Measurements from ENCODE around the gene CLECL1. TPM values are rescaled to one million over a fixed set of nuclear protein-coding genes. Genes with fewer than 3 reads are reported as not detected.
"Not testable (repeated sequence)": the region's sequence is repeated elsewhere in the genome, so short reads cannot be mapped to it uniquely, and the experiment has no call there.

Gene CLECL1
- total RNA-seq, 2 experiments from 2014 or later: 0.44 to 1.7 TPM

DNA sequence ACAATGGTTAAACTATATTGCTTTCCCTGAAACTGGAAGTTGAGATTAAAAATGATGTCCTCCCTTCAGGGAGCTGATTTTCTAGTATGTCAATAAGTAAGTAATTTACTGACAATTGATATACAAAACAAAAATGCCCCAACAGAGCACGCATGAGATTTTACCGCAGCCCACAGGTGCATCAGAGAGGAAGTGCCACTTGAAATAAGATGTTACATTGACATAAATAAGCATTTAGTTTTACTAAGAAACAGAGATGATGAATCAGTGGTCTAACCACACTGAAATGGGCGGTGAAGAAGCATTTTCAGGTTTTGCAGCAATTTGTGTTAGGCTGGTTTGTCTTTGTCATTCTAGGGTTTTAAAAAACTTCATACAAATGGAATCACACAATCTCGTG lies 8.8 kb upstream of the CLECL1 start:
- Mint-ChIP-seq H3K4me1 (ENCODE audit: low read depth) (peaks cover 70% of the 10 kb centered on the region), H3K36me3 (ENCODE audit: low read depth) (no peaks in the 10 kb centered on the region), H3K27me3 (no peaks in the 10 kb centered on the region), H3K9me3 (no peaks in the 10 kb centered on the region), H3K27ac (peak overlapping the region; percentile 91), H3K4me3 (peak overlapping the region; percentile 78)
- Histone ChIP-seq H3K9me3 (ENCODE audit: control insufficient read depth in 1 of 2, insufficient read depth in 1 of 2, low read length in 2 of 2) (peaks cover 0 to 3% of the 10 kb centered on the region in 2 experiments), H3K36me3 (ENCODE audit: insufficient read depth, low read length) (no peaks in the 10 kb centered on the region), H3K27ac (ENCODE audit: low read depth in 1 of 2, low read length in 2 of 2) (peak overlapping the region; percentile 46 to 75), H3K4me1 (ENCODE audit: insufficient read depth, low read length) (peaks cover 37% of the 10 kb centered on the region), H3K27me3 (ENCODE audit: control insufficient read depth in 1 of 2, insufficient read depth in 2 of 2, low read length in 2 of 2) (no peaks in the 10 kb centered on the region), H3K4me3 (ENCODE audit: low read length) (no peak overlapping the region)
- intact Hi-C loops (cut with DNase I, micrococcal nuclease): loop anchor here in 1 of 2 experiments (1.0 to 2.0 kb wide), 5 partner anchors 20 to 107 kb away; no protein-coding TSS in a partner anchor
- DNase-seq (peak; percentile 38 to 94 (median 64)), ATAC-seq (ENCODE audit: poor library complexity) (peak; percentile 65)
- ChIA-PET CTCF (interaction anchor here (0.9 to 2.8 kb wide), 10 partner anchors 10 to 126 kb away, joined by 3 to 28 read pairs (median 5); partner anchors contain the start of gene CLEC2D), POLR2A (interaction anchor here (0.7 to 5.9 kb wide), 25 partner anchors 9 to 791 kb away, joined by 3 to 198 read pairs (median 7); partner anchors contain the start of genes CD69, CLEC2B, CLEC2D and GABARAPL1)
- TF ChIP-seq, protein P1, sequence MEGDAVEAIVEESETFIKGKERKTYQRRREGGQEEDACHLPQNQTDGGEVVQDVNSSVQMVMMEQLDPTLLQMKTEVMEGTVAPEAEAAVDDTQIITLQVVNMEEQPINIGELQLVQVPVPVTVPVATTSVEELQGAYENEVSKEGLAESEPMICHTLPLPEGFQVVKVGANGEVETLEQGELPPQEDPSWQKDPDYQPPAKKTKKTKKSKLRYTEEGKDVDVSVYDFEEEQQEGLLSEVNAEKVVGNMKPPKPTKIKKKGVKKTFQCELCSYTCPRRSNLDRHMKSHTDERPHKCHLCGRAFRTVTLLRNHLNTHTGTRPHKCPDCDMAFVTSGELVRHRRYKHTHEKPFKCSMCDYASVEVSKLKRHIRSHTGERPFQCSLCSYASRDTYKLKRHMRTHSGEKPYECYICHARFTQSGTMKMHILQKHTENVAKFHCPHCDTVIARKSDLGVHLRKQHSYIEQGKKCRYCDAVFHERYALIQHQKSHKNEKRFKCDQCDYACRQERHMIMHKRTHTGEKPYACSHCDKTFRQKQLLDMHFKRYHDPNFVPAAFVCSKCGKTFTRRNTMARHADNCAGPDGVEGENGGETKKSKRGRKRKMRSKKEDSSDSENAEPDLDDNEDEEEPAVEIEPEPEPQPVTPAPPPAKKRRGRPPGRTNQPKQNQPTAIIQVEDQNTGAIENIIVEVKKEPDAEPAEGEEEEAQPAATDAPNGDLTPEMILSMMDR (IDR thresholded peaks at IDR 0.05): no peak

DNA sequence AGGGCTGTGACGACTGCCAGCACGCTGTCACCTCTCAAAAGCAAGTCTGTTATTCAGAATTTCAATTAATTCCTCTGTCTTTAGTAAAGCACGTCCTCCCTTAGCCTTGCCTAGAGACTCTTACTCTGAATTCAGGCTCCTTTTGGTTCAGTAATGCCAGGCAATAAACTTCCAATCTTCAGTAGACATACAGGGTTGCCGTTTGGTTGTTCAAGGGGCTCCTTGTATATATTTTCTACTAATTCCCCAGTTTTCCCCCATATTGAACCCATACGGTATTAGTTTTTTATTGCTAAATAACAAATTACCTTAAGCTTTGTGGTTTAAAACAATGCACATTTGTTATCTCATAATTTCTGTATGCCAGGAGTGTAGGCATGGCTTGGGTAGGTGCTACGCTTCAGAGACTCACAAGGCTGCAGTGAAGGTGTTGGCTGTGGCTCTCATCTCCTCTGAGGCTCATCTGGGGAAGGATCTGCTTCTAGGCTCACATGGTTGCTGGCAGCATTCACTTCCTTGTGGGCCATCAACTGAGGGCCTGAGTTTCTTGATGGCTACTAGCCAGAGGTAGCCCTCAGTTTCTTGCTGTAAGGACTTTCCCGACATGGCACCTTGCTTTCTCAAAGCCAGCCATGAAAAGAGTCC lies 7.3 kb upstream of the CLECL1 start:
- intact Hi-C loops (cut with DNase I, micrococcal nuclease): loop anchor here in 1 of 2 experiments (2.0 kb wide), 1 partner anchor 31 kb away; no protein-coding TSS in a partner anchor
- H3K27me3 Mint-ChIP-seq: no peaks in the 10 kb centered on the region
- peak; percentile 12 for ATAC-seq (ENCODE audit: poor library complexity)

DNA sequence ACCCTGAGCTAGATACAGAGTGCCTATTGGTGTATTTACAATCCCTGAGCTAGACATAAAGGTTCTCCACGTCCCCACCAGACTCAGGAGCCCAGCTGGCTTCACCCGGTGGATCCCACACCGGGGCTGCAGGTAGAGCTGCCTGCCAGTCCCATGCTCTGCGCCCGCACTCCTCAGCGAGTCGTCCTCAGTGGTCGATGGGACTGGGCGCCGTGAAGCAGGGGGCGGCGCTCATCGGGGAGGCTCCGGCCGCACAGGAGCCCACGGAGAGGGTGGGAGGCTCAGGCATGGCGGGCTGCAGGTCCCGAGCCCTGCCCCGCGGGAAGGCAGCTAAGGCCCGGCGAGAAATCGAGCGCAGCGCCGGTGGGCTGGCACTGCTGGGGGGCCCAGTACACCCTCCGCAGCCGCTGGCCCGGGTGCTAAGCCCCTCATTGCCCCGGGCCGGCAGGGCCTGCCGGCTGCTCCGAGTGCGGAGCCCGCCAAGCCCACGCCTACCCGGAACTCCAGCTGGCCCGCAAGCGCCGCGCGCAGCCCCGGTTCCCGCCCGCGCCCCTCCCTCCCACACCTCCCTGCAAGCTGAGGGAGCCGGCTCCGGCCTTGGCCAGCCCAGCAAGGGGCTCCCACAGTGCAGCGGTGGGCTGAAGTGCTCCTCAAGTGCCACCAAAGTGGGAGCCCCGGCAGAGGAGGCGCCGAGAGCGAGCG lies 6.7 kb upstream of the CLECL1 start:
- peak in 1 of 14 experiments; percentile 51 for DNase-seq
- H3K4me3 ChIP-seq (ENCODE audit: low read length); H3K9me3 Mint-ChIP-seq; H3K36me3 ChIP-seq (ENCODE audit: insufficient read depth, low read length); H3K27me3 ChIP-seq (ENCODE audit: control insufficient read depth in 1 of 2, insufficient read depth in 2 of 2, low read length in 2 of 2); H3K36me3 Mint-ChIP-seq (ENCODE audit: low read depth); H3K4me3 Mint-ChIP-seq; ATAC-seq (ENCODE audit: poor library complexity); H3K27me3 Mint-ChIP-seq; H3K9me3 ChIP-seq (ENCODE audit: control insufficient read depth in 1 of 2, insufficient read depth in 1 of 2, low read length in 2 of 2): not testable (repeated sequence)
- CTCF ChIA-PET: interaction anchor here (0.8 kb wide), 1 partner anchor 31 kb away, joined by 3 read pairs; no protein-coding TSS in a partner anchor
- Histone ChIP-seq H3K4me1 (ENCODE audit: insufficient read depth, low read length) (peaks cover 37% of the 10 kb centered on the region), H3K27ac (ENCODE audit: low read depth in 1 of 2, low read length in 2 of 2) (peak overlapping the region in 1 of 2 donors; percentile 38)
- peaks cover 70% of the 10 kb centered on the region for H3K4me1 Mint-ChIP-seq (ENCODE audit: low read depth)
- peak overlapping the region; percentile 91 for H3K27ac Mint-ChIP-seq
- POLR2A ChIA-PET: interaction anchor here (0.6 to 5.9 kb wide), 7 partner anchors 18 to 185 kb away, joined by 3 to 198 read pairs (median 3); partner anchors contain the start of gene CD69
- intact Hi-C loops (cut with DNase I, micrococcal nuclease): loop anchor here in 1 of 2 experiments (2.0 kb wide), 1 partner anchor 31 kb away; no protein-coding TSS in a partner anchor

More for the DNA sequence above, 7.3 kb upstream of the CLECL1 start:
- TF ChIP-seq, protein P1 (IDR thresholded peaks at IDR 0.05): no peak
- Mint-ChIP-seq H3K4me3 (peak overlapping the region; percentile 68), H3K27ac (peak overlapping the region; percentile 91), H3K9me3 (no peaks in the 10 kb centered on the region), H3K36me3 (ENCODE audit: low read depth) (no peaks in the 10 kb centered on the region), H3K4me1 (ENCODE audit: low read depth) (peaks cover 76% of the 10 kb centered on the region)
- POLR2A ChIA-PET: interaction anchor here (1.6 to 5.9 kb wide), 3 partner anchors 17 to 90 kb away, joined by 3 to 198 read pairs (median 192); partner anchors contain the start of gene CD69
- CTCF ChIA-PET: interaction anchor here (2.8 kb wide), 1 partner anchor 11 kb away, joined by 28 read pairs; no protein-coding TSS in a partner anchor
- H3K4me1 ChIP-seq (ENCODE audit: insufficient read depth, low read length): peaks cover 37% of the 10 kb centered on the region
- H3K4me3 ChIP-seq (ENCODE audit: low read length): no peak overlapping the region
- H3K27me3 ChIP-seq (ENCODE audit: control insufficient read depth in 1 of 2, insufficient read depth in 2 of 2, low read length in 2 of 2): no peaks in the 10 kb centered on the region
- DNase-seq: peak in 5 of 14 experiments; percentile 16 to 71 (median 58)
- H3K9me3 ChIP-seq (ENCODE audit: control insufficient read depth in 1 of 2, insufficient read depth in 1 of 2, low read length in 2 of 2): peaks cover 0 to 3% of the 10 kb centered on the region in 2 experiments
- peak overlapping the region in 1 of 2 donors; percentile 38 for H3K27ac ChIP-seq (ENCODE audit: low read depth in 1 of 2, low read length in 2 of 2)
- no peaks in the 10 kb centered on the region for H3K36me3 ChIP-seq (ENCODE audit: insufficient read depth, low read length)

GRCh38 chr12:9738905-9739304 lies 6.0 kb upstream of the CLECL1 start:
- H3K9me3 Mint-ChIP-seq; H3K4me3 ChIP-seq (ENCODE audit: low read length); H3K27me3 ChIP-seq (ENCODE audit: control insufficient read depth in 1 of 2, insufficient read depth in 2 of 2, low read length in 2 of 2); H3K36me3 ChIP-seq (ENCODE audit: insufficient read depth, low read length); DNase-seq; ATAC-seq (ENCODE audit: poor library complexity); H3K36me3 Mint-ChIP-seq (ENCODE audit: low read depth); H3K9me3 ChIP-seq (ENCODE audit: control insufficient read depth in 1 of 2, insufficient read depth in 1 of 2, low read length in 2 of 2); intact Hi-C loops (cut with DNase I, micrococcal nuclease); H3K27me3 Mint-ChIP-seq; H3K27ac ChIP-seq (ENCODE audit: low read depth in 1 of 2, low read length in 2 of 2): not testable (repeated sequence)
- Mint-ChIP-seq H3K4me1 (ENCODE audit: low read depth) (peaks cover 66% of the 10 kb centered on the region), H3K27ac (peak overlapping the region; percentile 84), H3K4me3 (peak overlapping the region; percentile 8)
- CTCF ChIA-PET: interaction anchor here (0.8 kb wide), 1 partner anchor 31 kb away, joined by 3 read pairs; no protein-coding TSS in a partner anchor
- POLR2A ChIA-PET: interaction anchor here (0.6 to 2.8 kb wide), 7 partner anchors 17 to 186 kb away, joined by 3 to 18 read pairs (median 3); partner anchors contain the start of gene CD69
- H3K4me1 ChIP-seq (ENCODE audit: insufficient read depth, low read length): peaks cover 37% of the 10 kb centered on the region

All from CD4-positive, alpha-beta T cell (primary cell).